Measurements from ENCODE around the gene MARCHF11.

The MARCHF11 gene

DNA sequence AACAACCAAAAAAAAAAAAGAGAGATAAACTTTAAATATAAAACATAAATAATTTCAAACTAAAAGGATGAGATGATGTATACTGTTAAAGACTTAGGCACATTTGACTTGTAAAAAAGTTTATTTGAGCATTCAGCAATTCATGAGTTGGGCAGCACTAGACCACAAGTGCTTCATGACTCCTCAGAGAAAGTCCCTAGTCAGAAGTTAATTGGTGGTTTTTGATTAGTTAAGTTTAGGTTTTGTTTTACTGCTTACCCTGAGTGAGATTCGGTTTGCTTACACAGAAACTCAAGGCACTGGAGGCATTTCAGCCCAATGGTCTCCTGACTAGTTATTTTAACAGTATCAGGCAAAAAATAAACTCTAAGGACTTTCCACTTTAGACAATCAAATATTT is 129.2 kb downstream of the MARCHF11 start:
- no peak overlapping the region for H3K4me3 ChIP-seq (replicated peaks in 1 of 2; ENCODE audit: low read depth in 2 of 2, low read length in 2 of 2)
- TF ChIP-seq, protein P1, sequence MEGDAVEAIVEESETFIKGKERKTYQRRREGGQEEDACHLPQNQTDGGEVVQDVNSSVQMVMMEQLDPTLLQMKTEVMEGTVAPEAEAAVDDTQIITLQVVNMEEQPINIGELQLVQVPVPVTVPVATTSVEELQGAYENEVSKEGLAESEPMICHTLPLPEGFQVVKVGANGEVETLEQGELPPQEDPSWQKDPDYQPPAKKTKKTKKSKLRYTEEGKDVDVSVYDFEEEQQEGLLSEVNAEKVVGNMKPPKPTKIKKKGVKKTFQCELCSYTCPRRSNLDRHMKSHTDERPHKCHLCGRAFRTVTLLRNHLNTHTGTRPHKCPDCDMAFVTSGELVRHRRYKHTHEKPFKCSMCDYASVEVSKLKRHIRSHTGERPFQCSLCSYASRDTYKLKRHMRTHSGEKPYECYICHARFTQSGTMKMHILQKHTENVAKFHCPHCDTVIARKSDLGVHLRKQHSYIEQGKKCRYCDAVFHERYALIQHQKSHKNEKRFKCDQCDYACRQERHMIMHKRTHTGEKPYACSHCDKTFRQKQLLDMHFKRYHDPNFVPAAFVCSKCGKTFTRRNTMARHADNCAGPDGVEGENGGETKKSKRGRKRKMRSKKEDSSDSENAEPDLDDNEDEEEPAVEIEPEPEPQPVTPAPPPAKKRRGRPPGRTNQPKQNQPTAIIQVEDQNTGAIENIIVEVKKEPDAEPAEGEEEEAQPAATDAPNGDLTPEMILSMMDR (IDR thresholded peaks at IDR 0.05; ENCODE audit: low read depth, low read length) = no peak
- no peak for DNase-seq (ENCODE audit: low read depth in 2 of 2)

DNA sequence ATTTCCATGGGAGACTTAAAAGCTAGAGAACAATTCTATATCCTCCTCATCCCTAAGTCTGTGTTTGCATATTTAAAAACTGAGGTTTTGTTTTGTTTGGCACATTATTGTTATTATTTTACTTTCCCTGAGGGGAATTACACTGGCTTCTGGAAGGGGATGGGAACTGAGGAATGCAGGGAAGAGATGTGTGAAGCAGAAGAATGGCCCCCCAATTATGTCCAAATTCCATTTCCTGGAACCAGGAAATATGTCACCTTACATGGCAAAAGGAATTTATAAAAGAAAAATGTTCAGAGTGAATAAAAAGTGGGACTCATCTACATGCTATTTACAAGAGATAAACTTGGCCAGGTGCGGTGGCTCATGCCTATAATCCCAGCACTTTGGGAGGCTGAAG is 129.8 kb downstream of the MARCHF11 start:
- TF ChIP-seq, protein P1 (IDR thresholded peaks at IDR 0.05; ENCODE audit: low read depth, low read length) = no peak
- DNase-seq (ENCODE audit: low read depth in 2 of 2) = no peak
- H3K4me3 ChIP-seq (replicated peaks in 1 of 2; ENCODE audit: low read depth in 2 of 2, low read length in 2 of 2) = no peak overlapping the region

DNA sequence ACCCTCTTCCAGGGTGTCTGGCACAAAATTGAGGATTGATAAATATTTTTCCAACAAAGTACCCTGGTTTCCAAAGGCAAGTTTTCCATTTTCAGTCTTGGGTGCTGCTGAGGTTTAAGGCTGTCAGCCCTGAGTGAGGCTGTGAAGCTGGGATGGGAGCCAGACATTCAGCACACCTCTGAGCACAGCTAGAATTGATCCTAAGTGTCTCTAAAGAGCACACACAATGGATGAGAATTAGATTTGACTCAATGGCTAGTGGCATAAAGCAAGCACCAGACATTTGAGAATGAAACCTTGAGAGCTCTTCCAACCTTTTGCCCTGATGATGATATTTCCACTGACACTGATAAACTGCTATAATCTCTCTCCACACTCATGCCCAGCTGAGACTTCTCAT is 131.5 kb downstream of the MARCHF11 start:
- DNase-seq (ENCODE audit: low read depth in 2 of 2) = no peak
- H3K4me3 ChIP-seq (replicated peaks in 1 of 2; ENCODE audit: low read depth in 2 of 2, low read length in 2 of 2) = no peak overlapping the region
- TF ChIP-seq, protein P1 (IDR thresholded peaks at IDR 0.05; ENCODE audit: low read depth, low read length) = no peak

DNA sequence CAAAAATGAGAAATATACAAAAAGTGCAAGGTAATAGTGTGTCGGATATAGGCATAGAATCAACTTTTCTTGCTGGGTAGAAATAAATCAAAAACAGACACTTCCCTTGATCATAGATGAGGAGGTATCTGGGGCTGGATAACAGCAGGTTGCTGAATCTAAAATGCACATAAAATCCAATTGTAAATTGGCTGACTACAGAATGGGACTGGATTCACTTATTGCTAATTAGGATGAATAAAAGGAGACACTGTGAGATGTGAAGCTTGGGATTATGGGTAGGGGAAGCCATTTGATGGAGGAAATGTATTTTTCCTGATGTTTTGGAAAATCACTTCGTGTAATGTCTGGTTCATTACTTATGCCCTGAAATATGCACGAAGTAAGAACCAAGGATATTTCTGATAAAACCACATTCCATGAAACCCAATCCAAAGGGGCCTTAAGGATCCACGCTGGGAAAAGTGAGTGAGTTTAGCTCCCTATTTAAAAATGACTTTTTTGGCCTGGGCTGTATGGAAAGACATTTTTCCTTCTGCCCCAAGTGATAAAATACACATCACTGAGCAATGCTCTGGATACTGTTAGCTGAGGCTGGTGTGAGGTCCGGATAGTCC is 136.1 kb downstream of the MARCHF11 start:
- TF ChIP-seq, protein P1 (IDR thresholded peaks at IDR 0.05; ENCODE audit: low read depth, low read length) = no peak
- no peak overlapping the region for H3K4me3 ChIP-seq (replicated peaks in 1 of 2; ENCODE audit: low read depth in 2 of 2, low read length in 2 of 2)
- DNase-seq (ENCODE audit: low read depth in 2 of 2) = no peak

DNA sequence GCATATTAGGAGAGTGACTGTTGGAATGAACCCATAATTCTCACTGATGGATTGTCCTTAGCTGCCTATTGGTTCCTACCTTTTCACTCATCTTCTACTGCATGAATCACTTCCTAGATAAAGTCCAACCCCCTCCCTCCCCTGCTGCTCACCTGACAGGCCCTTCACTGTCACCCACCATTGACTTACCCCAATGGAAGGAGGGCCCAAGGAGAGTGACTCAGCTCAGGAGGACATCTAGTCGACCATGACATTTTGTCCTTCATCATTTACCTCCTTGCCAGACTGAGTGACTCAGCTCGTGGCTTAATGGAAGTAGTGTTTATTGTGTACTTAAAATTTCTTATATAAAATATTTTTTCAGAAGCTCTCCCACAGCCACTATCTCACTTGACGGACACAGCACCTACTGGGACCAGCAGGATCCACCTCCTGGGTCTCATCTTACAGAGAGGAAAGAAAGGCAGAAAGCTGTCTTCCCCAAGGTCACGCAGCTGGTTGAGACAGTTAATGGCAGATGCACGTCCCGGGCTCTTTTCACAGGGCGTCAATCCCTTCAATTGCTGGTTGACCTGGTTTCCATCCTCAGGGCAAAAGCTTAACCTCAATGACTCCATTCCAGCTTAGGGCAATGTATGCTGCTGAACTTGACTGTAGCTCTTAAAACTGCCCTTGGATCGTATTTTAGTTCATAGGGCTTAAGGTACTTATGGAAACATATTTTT is 142.3 kb downstream of the MARCHF11 start:
- DNase-seq (ENCODE audit: low read depth in 2 of 2) = no peak
- no peak overlapping the region for H3K4me3 ChIP-seq (replicated peaks in 1 of 2; ENCODE audit: low read depth in 2 of 2, low read length in 2 of 2)
- TF ChIP-seq, protein P1 (IDR thresholded peaks at IDR 0.05; ENCODE audit: low read depth, low read length) = no peak

DNA sequence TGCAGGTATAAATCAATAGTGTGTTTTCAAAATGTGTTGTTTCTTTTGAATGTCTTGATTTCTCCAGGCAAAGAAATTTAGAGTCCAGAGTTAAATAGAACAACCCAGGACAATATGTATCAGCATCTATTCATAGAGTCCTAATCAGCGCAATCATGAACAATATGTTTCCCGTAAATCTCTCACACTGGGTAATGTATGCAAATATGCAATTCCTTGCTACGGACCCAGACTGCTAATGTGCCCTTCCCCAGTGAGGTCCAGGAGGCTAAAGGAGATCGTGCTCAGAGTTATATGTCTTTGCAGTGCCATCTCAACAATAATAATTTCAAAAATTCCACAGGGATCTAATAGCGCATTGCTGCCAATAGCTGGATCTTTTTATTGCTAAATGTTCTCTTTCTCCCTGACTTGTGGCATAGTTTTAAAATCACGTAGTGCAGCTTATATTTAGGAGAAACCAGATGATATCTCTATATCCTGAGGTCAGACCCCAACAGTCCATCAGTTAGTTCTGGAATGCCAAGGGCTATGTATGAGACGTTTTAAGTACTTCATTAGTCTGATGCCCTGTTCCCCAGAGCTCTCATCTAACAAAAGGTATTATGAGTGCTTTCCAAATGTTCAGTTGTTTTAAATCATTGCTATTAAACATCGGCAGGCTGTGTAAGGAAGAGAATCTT is 145.1 kb downstream of the MARCHF11 start:
- H3K4me3 ChIP-seq (replicated peaks in 1 of 2; ENCODE audit: low read depth in 2 of 2, low read length in 2 of 2) = no peak overlapping the region
- no peak for DNase-seq (ENCODE audit: low read depth in 2 of 2)
- TF ChIP-seq, protein P1 (IDR thresholded peaks at IDR 0.05; ENCODE audit: low read depth, low read length) = no peak
